ENCODE measurements around the gene SLC35F6. TPM values are rescaled to one million over a fixed set of nuclear protein-coding genes. Genes with fewer than 3 reads are reported as not detected.

SLC35F6 gene
- total RNA-seq, 2 donors from 2014 or later, result 24.8 to 29.1 TPM

- H3K4me1 ChIP-seq, result peaks cover 6% of the 10 kb centered on the region
- TF ChIP-seq CTCF (IDR thresholded peaks at IDR 0.05), result no peak
- H3K36me3 ChIP-seq, result no peaks in the 10 kb centered on the region
- no peak for DNase-seq
- no peaks in the 10 kb centered on the region for H3K27me3 ChIP-seq
- no peaks in the 10 kb centered on the region for H3K9me3 ChIP-seq
- H3K4me3 ChIP-seq, result no peak overlapping the region
- intact Hi-C loops (cut with DNase I), result no loop called here
- H3K27ac ChIP-seq, result no peak overlapping the region
- H3K9ac ChIP-seq (ENCODE audit: low read depth in 2 of 2, low read length in 2 of 2), result no peak overlapping the region
Measured at GRCh38 chr2:26727641-26728561, 36.2 kb upstream of the SLC35F6 start.

- no peak overlapping the region for H3K9ac ChIP-seq (ENCODE audit: low read depth in 2 of 2, low read length in 2 of 2)
- H3K4me3 ChIP-seq, result no peak overlapping the region
- H3K9me3 ChIP-seq, result no peaks in the 10 kb centered on the region
- peaks cover 1% of the 10 kb centered on the region for H3K4me1 ChIP-seq
- no peaks in the 10 kb centered on the region for H3K27me3 ChIP-seq
- H3K36me3 ChIP-seq, result no peaks in the 10 kb centered on the region
- DNase-seq, result no peak
- TF ChIP-seq CTCF (IDR thresholded peaks at IDR 0.05), result no peak
- intact Hi-C loops (cut with DNase I), result no loop called here
- H3K27ac ChIP-seq, result no peak overlapping the region
Measured at GRCh38 chr2:26729311-26729710, 34.8 kb upstream of the SLC35F6 start.

- no peak for DNase-seq
- intact Hi-C loops (cut with DNase I), result no loop called here
- no peak for TF ChIP-seq CTCF (IDR thresholded peaks at IDR 0.05)
- Histone ChIP-seq H3K27ac (no peak overlapping the region), H3K4me3 (no peak overlapping the region), H3K9me3 (no peaks in the 10 kb centered on the region), H3K9ac (ENCODE audit: low read depth in 2 of 2, low read length in 2 of 2) (no peak overlapping the region), H3K4me1 (no peaks in the 10 kb centered on the region), H3K27me3 (no peaks in the 10 kb centered on the region), H3K36me3 (no peaks in the 10 kb centered on the region)
Measured at GRCh38 chr2:26730549-26731344, 33.3 kb upstream of the SLC35F6 start.

- no peak for DNase-seq
- no peaks in the 10 kb centered on the region for H3K4me1 ChIP-seq
- H3K36me3 ChIP-seq, result no peaks in the 10 kb centered on the region
- no peak overlapping the region for H3K4me3 ChIP-seq
- no peaks in the 10 kb centered on the region for H3K27me3 ChIP-seq
- no peak overlapping the region for H3K9ac ChIP-seq (ENCODE audit: low read depth in 2 of 2, low read length in 2 of 2)
- no peaks in the 10 kb centered on the region for H3K9me3 ChIP-seq
- intact Hi-C loops (cut with DNase I), result no loop called here
- TF ChIP-seq CTCF (IDR thresholded peaks at IDR 0.05), result no peak
- H3K27ac ChIP-seq, result no peak overlapping the region
Measured at GRCh38 chr2:26731714-26732113, 32.4 kb upstream of the SLC35F6 start.

DNA sequence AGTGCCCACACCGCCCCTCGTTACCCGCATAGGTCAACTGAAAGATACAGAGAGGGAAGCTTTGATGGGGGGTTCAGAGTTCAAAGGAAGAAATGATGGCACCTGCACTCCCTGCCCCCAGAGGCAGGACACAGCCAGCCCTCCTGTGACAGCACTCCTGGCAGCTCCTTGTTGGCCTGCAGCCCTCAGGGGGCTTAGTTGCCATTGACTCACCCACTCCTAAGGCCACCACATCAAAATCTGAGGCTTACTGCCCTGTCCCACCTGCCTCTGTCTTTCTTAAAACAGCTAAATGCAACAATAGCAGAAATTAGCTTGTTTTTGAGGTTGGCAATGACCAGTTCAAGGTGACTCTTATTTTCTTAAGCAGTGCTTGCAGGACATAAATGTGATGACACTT lies 31.6 kb upstream of the SLC35F6 start:
- no peak for DNase-seq
- Histone ChIP-seq H3K36me3 (no peaks in the 10 kb centered on the region), H3K9me3 (no peaks in the 10 kb centered on the region), H3K27ac (no peak overlapping the region), H3K9ac (ENCODE audit: low read depth in 2 of 2, low read length in 2 of 2) (no peak overlapping the region), H3K4me3 (no peak overlapping the region), H3K27me3 (no peaks in the 10 kb centered on the region), H3K4me1 (no peaks in the 10 kb centered on the region)
- intact Hi-C loops (cut with DNase I), result no loop called here
- no peak for TF ChIP-seq CTCF (IDR thresholded peaks at IDR 0.05)

All from colonic mucosa (tissue), 4 donors.